CD4-positive, alpha-beta T cell (primary cell): ENCODE data around the gene SLC44A1. TPM values are rescaled to one million over a fixed set of nuclear protein-coding genes. Genes with fewer than 3 reads are reported as not detected.

Source experiments
- ATAC-seq: fragments of 200-7000 bp; cut with Tn5 transposase; one replicate; pipeline ENCODE4 v1.10.0; 2022; ENCODE audit warnings: mild to moderate bottlenecking; ENCODE audit not compliant: poor library complexity
- CTCF ChIA-PET: fragments of 350-600 bp; sonication (Branson Sonifier 250); formaldehyde crosslinking; loops from one replicate; lab custom pipeline; 2021; ENCODE audit warnings: antibody characterized with exemption, inconsistent platforms; lab: Charles Lee
- POLR2A ChIA-PET: fragments of 350-600 bp; sonication (Branson Sonifier 250); formaldehyde crosslinking; loops from one replicate; lab custom pipeline; 2021; ENCODE audit warnings: antibody characterized with exemption, inconsistent platforms; lab: Charles Lee
- DNase-seq, 14 experiments: peaks; one replicate each; pipeline ENCODE4 v3.0.0-alpha.2; 2013 to 2020; ENCODE audit warnings: mixed read lengths in 2 of 14
- H3K27ac ChIP-seq, 2 donors: one replicate each; pipeline versions ENCODE4 v1.5.1 to v1.7.0; 2013; ENCODE audit warnings: low read length in 2 of 2, low read depth in 1 of 2, mild to moderate bottlenecking in 1 of 2
- H3K27me3 ChIP-seq, 2 experiments: 1 replicate in 1 of 2; 2 replicates in 1 of 2; pipeline versions ENCODE4 v1.6.1 to v1.7.0; 2013; ENCODE audit warnings: low read length in 2 of 2, control low read depth in 1 of 2, mild to moderate bottlenecking in 1 of 2, moderate library complexity in 1 of 2; ENCODE audit not compliant: insufficient read depth in 2 of 2, control insufficient read depth in 1 of 2
- H3K36me3 ChIP-seq: one replicate; pipeline ENCODE4 v1.6.1; 2013; ENCODE audit warnings: low read length, control low read depth; ENCODE audit not compliant: insufficient read depth
- H3K4me1 ChIP-seq: one replicate; pipeline ENCODE4 v1.6.1; 2013; ENCODE audit warnings: low read length, control low read depth; ENCODE audit not compliant: insufficient read depth
- H3K4me3 ChIP-seq: one replicate; pipeline ENCODE4 v1.5.1; 2013; ENCODE audit warnings: mild to moderate bottlenecking, low read length, moderate library complexity
- H3K9me3 ChIP-seq, 2 experiments: 1 replicate in 1 of 2; 2 replicates in 1 of 2; pipeline versions ENCODE4 v1.6.1 to v1.7.0; 2013; ENCODE audit warnings: low read length in 2 of 2, mild to moderate bottlenecking in 2 of 2, control low read depth in 1 of 2, moderate library complexity in 1 of 2; ENCODE audit not compliant: control insufficient read depth in 1 of 2, insufficient read depth in 1 of 2
- H3K27ac Mint-ChIP-seq: one replicate; pipeline ENCODE4 v1.8.0; 2020; ENCODE audit warnings: mixed read lengths
- H3K27me3 Mint-ChIP-seq: one replicate; pipeline ENCODE4 v1.8.0; 2021; ENCODE audit warnings: mixed read lengths
- H3K36me3 Mint-ChIP-seq: one replicate; pipeline ENCODE4 v1.8.0; 2021; ENCODE audit warnings: low read depth, mixed read lengths
- H3K4me1 Mint-ChIP-seq: one replicate; pipeline ENCODE4 v1.8.0; 2021; ENCODE audit warnings: low read depth, mixed read lengths
- H3K4me3 Mint-ChIP-seq: one replicate; pipeline ENCODE4 v1.8.0; 2020; ENCODE audit warnings: mild to moderate bottlenecking, mixed read lengths
- H3K9me3 Mint-ChIP-seq: one replicate; pipeline ENCODE4 v1.8.0; 2020; ENCODE audit warnings: mixed read lengths
- CTCF ChIP-seq: fragments of 200-600 bp; IDR thresholded peaks from one replicate; pipeline ENCODE4 v1.8.0; 2022; ENCODE audit warnings: antibody characterized with exemption, mild to moderate bottlenecking
- intact Hi-C, 2 experiments: fragments of 100-400 bp; cut with DNase I in 1 of 2; cut with micrococcal nuclease in 1 of 2; formaldehyde crosslinking; loops; one replicate each; pipeline versions ENCODE4 v1.15.1 to v1.9.0; 2023 to 2025; cut with DNase I, micrococcal nuclease
- total RNA-seq, 174 experiments: library from RNA in 2 of 174; stranded (reverse) in 2 of 174; gene quantifications; one replicate each; pipeline ENCODE4 v1.2.3 and lab custom pipeline; 2021 to 2026

SLC44A1 gene
- total RNA-seq, 2 experiments from 2014 or later = 5.1 to 5.9 TPM

- Mint-ChIP-seq H3K9me3 (no peaks in the 10 kb centered on the region), H3K36me3 (no peaks in the 10 kb centered on the region), H3K27me3 (no peaks in the 10 kb centered on the region), H3K4me1 (peaks cover 6% of the 10 kb centered on the region), H3K27ac (no peak overlapping the region), H3K4me3 (peak overlapping the region; percentile 79)
- no peak for TF ChIP-seq CTCF
- Histone ChIP-seq H3K4me1 (peaks cover 11% of the 10 kb centered on the region), H3K9me3 (no peaks in the 10 kb centered on the region), H3K27ac (no peak overlapping the region), H3K4me3 (no peak overlapping the region), H3K36me3 (no peaks in the 10 kb centered on the region), H3K27me3 (no peaks in the 10 kb centered on the region)
- ChIA-PET CTCF (no interaction called here), POLR2A (no interaction called here)
- no peak for DNase-seq
- ATAC-seq = no peak
- intact Hi-C loops = loop anchor here in 1 of 2 experiments (5.0 kb wide), 2 partner anchors 108 to 243 kb away; partner anchors contain the start of genes FKTN and TMEM38B
These were observed 204.6 kb downstream of the SLC44A1 start for GRCh38 chr9:105449081-105449480.

GRCh38 chr9:105452185-105452584, 207.7 kb downstream of the SLC44A1 start:
- no peak for TF ChIP-seq CTCF
- H3K27ac ChIP-seq = no peak overlapping the region
- ChIA-PET POLR2A (no interaction called here), CTCF (no interaction called here)
- no peak overlapping the region for H3K4me3 ChIP-seq
- H3K27ac Mint-ChIP-seq = no peak overlapping the region
- intact Hi-C loops = no loop called here
- no peaks in the 10 kb centered on the region for H3K9me3 ChIP-seq
- no peak overlapping the region for H3K4me3 Mint-ChIP-seq
- H3K27me3 Mint-ChIP-seq = no peaks in the 10 kb centered on the region
- peaks cover 11% of the 10 kb centered on the region for H3K4me1 ChIP-seq
- ATAC-seq (no peak), DNase-seq (no peak)
- no peaks in the 10 kb centered on the region for H3K36me3 ChIP-seq
- no peaks in the 10 kb centered on the region for H3K36me3 Mint-ChIP-seq
- H3K27me3 ChIP-seq = no peaks in the 10 kb centered on the region
- no peaks in the 10 kb centered on the region for H3K9me3 Mint-ChIP-seq
- peaks cover 5% of the 10 kb centered on the region for H3K4me1 Mint-ChIP-seq

GRCh38 chr9:105455836-105456475, 211.5 kb downstream of the SLC44A1 start:
- Mint-ChIP-seq H3K4me3 (no peak overlapping the region), H3K4me1 (no peaks in the 10 kb centered on the region), H3K27me3 (no peaks in the 10 kb centered on the region), H3K36me3 (no peaks in the 10 kb centered on the region), H3K27ac (no peak overlapping the region), H3K9me3 (no peaks in the 10 kb centered on the region)
- no peak for TF ChIP-seq CTCF
- no peak overlapping the region for H3K4me3 ChIP-seq
- no peaks in the 10 kb centered on the region for H3K36me3 ChIP-seq
- POLR2A ChIA-PET = no interaction called here
- intact Hi-C loops = no loop called here
- peaks cover 0 to 10% of the 10 kb centered on the region in 2 experiments for H3K9me3 ChIP-seq
- ATAC-seq (no peak), DNase-seq (no peak)
- H3K27me3 ChIP-seq = no peaks in the 10 kb centered on the region
- CTCF ChIA-PET = no interaction called here
- no peak overlapping the region for H3K27ac ChIP-seq
- H3K4me1 ChIP-seq = no peaks in the 10 kb centered on the region
